Liver (tissue), 9 donors: ENCODE results near the gene UBR1. TPM values are rescaled to one million over a fixed set of nuclear protein-coding genes. Genes with fewer than 3 reads are reported as not detected.

Experiments used
- DNase-seq: peaks from one replicate; pipeline ENCODE4 v3.0.0-alpha.2; 2017; ENCODE audit warnings: low spot score
- H3K27ac ChIP-seq, 2 donors: one replicate each; pipeline ENCODE4 v1.7.0; 2013; ENCODE audit warnings: inconsistent platforms in 2 of 2, low read length in 2 of 2, control low read depth in 1 of 2, low read depth in 1 of 2, mild to moderate bottlenecking in 1 of 2
- H3K27me3 ChIP-seq, 4 donors: one replicate each; pipeline versions ENCODE4 v1.6.1 to v1.7.0; 2013; ENCODE audit warnings: low read length in 3 of 4, inconsistent platforms in 1 of 4, mild to moderate bottlenecking in 1 of 4, moderate library complexity in 1 of 4; ENCODE audit not compliant: control insufficient read depth in 4 of 4, insufficient read depth in 4 of 4
- H3K36me3 ChIP-seq, 4 donors: one replicate each; pipeline versions ENCODE4 v1.6.1 to v1.7.0; 2013; ENCODE audit warnings: low read length in 3 of 4, mild to moderate bottlenecking in 3 of 4, low read depth in 1 of 4, moderate library complexity in 1 of 4; ENCODE audit not compliant: control insufficient read depth in 4 of 4, insufficient read depth in 3 of 4
- H3K4me1 ChIP-seq, 4 donors: one replicate each; pipeline versions ENCODE4 v1.6.1 to v1.7.0; 2013; ENCODE audit warnings: low read length in 3 of 4, mild to moderate bottlenecking in 3 of 4, moderate library complexity in 1 of 4; ENCODE audit not compliant: control insufficient read depth in 4 of 4, insufficient read depth in 4 of 4
- H3K4me3 ChIP-seq, 3 donors: one replicate each; pipeline versions ENCODE4 v1.6.1 to v1.7.0; 2013; ENCODE audit warnings: low read length in 3 of 3, control low read depth in 1 of 3, low read depth in 1 of 3, mild to moderate bottlenecking in 1 of 3
- H3K9ac ChIP-seq, 2 donors: one replicate each; pipeline ENCODE4 v1.7.0; 2013; ENCODE audit warnings: low read length in 2 of 2, mild to moderate bottlenecking in 2 of 2, moderate library complexity in 2 of 2, control low read depth in 1 of 2, low read depth in 1 of 2
- H3K9me3 ChIP-seq, 4 donors: one replicate each; pipeline versions ENCODE4 v1.6.1 to v1.7.0; 2013; ENCODE audit warnings: low read length in 3 of 4; ENCODE audit not compliant: control insufficient read depth in 4 of 4
- EGR1 ChIP-seq, 2 donors: IDR thresholded peaks; 2 replicates each; pipeline ENCODE4 v1.6.1; 2016 to 2018; ENCODE audit warnings: antibody characterized with exemption in 2 of 2, low read depth in 2 of 2
- FOXA1 ChIP-seq: IDR thresholded peaks from 2 replicates; pipeline ENCODE4 v1.6.1; 2016; ENCODE audit warnings: antibody characterized with exemption
- FOXA2 ChIP-seq: IDR thresholded peaks from 2 replicates; pipeline ENCODE4 v1.6.1; 2016; ENCODE audit warnings: antibody characterized with exemption
- GABPA ChIP-seq, 2 donors: IDR thresholded peaks in 1 of 2; conservative IDR thresholded peaks in 1 of 2; 2 replicates each; pipeline ENCODE4 v1.6.1; 2016; ENCODE audit warnings: antibody characterized with exemption in 2 of 2, mild to moderate bottlenecking in 1 of 2, moderate library complexity in 1 of 2
- HNF4A ChIP-seq, 2 donors: conservative IDR thresholded peaks; 2 replicates each; pipeline ENCODE4 v1.6.1; 2016; ENCODE audit warnings: antibody characterized with exemption in 2 of 2, mild to moderate bottlenecking in 2 of 2
- HNF4G ChIP-seq: IDR thresholded peaks from 2 replicates; pipeline ENCODE4 v1.6.1; 2016; ENCODE audit warnings: antibody characterized with exemption
- JUND ChIP-seq, 2 donors: IDR thresholded peaks; 2 replicates each; pipeline ENCODE4 v1.6.1; 2016; ENCODE audit warnings: antibody characterized with exemption in 2 of 2
- NR2F2 ChIP-seq: IDR thresholded peaks from 2 replicates; pipeline ENCODE4 v1.6.1; 2016; ENCODE audit warnings: antibody characterized with exemption
- RAD21 ChIP-seq, 2 donors: IDR thresholded peaks; 2 replicates each; pipeline ENCODE4 v1.6.1; 2016; ENCODE audit warnings: antibody characterized with exemption in 2 of 2, mild to moderate bottlenecking in 2 of 2
- RXRA ChIP-seq, 2 donors: IDR thresholded peaks; 2 replicates each; pipeline ENCODE4 v1.6.1; 2017 to 2018; ENCODE audit warnings: antibody characterized with exemption in 2 of 2, mild to moderate bottlenecking in 1 of 2
- SP1 ChIP-seq: IDR thresholded peaks from 2 replicates; pipeline ENCODE4 v1.6.1; 2018; ENCODE audit warnings: antibody characterized with exemption, mild to moderate bottlenecking
- TAF1 ChIP-seq: conservative IDR thresholded peaks from 2 replicates; pipeline ENCODE4 v1.6.1; 2016; ENCODE audit warnings: antibody characterized with exemption, mild to moderate bottlenecking
- YY1 ChIP-seq: IDR thresholded peaks from 2 replicates; pipeline ENCODE4 v1.6.1; 2016; ENCODE audit warnings: antibody characterized with exemption, mild to moderate bottlenecking
- WGBS: extraction: QIAGEN DNeasy Blood & Tissue Kit; methylation state at CpG from one replicate; pipeline ENCODE4 v1.1.7; 2013; 5-methylcytosine and 5-hydroxymethylcytosine counted together
- polyA plus RNA-seq, 2 donors: library from polyadenylated mRNA; stranded (reverse) in 1 of 2; unstranded in 1 of 2; fragments of 200-250 nt in 1 of 2; fragments of >200 nt in 1 of 2; fragmentation: Nextera tagmentation in 1 of 2; extraction: Ambion mirVana in 1 of 2; gene quantifications; one replicate each; pipeline versions ENCODE4 v1.2.1 to v1.2.3, GENCODE V29; 2013 to 2015
- total RNA-seq, 2 donors: library from RNA; depleted of rRNA; stranded (reverse); fragments of >200 nt; gene quantifications; one replicate each; pipeline ENCODE4 v1.2.3, GENCODE V29; 2014
- TF ChIP-seq, protein P1 (sequence below): IDR thresholded peaks from 2 replicates; pipeline ENCODE4 v1.6.1; 2016; ENCODE audit warnings: antibody characterized with exemption
- TF ChIP-seq, protein P2 (sequence below): fragments of 150-350 bp; IDR thresholded peaks from 2 replicates; pipeline ENCODE4 v1.5.1; 2017; ENCODE audit warnings: improper control_type of control experiment, low read depth, low read length; ENCODE audit not compliant: missing input control
- TF ChIP-seq, protein P3 (sequence below): IDR thresholded peaks from 2 replicates; pipeline ENCODE4 v1.6.1; 2016; ENCODE audit warnings: antibody characterized with exemption
- TF ChIP-seq, protein P4 (sequence below): IDR thresholded peaks from 2 replicates; pipeline ENCODE4 v1.6.1; 2016; ENCODE audit warnings: antibody characterized with exemption, mild to moderate bottlenecking
- TF ChIP-seq, protein P5 (sequence below): IDR thresholded peaks from 2 replicates; pipeline ENCODE4 v1.6.1; 2016; ENCODE audit warnings: antibody characterized with exemption
- donor health status: healthy.
- donor health status: healthy.
- donor health status: healthy.
- donor health status: healthy.
- donor health status: healthy.

UBR1 gene
- total and polyA plus RNA-seq, 4 donors = 3.7 to 25.3 (median 10.9) TPM

DNA sequence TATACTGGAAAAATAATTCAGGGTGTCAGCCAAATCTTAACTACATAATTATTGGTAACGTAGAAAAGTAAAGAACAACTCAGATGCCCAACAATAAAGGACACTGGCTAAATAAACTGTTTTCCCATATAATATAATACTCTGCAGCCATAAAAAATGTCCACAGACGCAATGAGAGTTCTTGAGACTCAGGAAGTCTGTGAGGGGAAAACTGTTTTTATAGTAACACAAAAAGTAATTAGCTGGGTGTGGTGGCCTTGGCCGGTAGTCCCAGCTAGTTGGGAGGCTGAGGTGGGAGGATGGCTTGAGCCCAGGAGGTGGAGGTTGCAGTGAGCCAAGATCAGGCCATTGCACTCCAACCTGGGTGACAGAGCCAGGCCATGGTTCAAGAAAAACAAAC, 5.5 kb upstream of the UBR1 start:
- peaks cover 0 to 7% (median 6%) of the 10 kb centered on the region in 4 donors for H3K4me1 ChIP-seq
- DNase-seq = no peak
- H3K9ac ChIP-seq = no peak overlapping the region
- H3K4me3 ChIP-seq = no peak overlapping the region
- no peaks in the 10 kb centered on the region for H3K27me3 ChIP-seq
- no peaks in the 10 kb centered on the region for H3K9me3 ChIP-seq
- WGBS = 82% methylated on average over 3 of the region's 3 CpGs
- H3K27ac ChIP-seq = no peak overlapping the region
- no peaks in the 10 kb centered on the region for H3K36me3 ChIP-seq
- TF ChIP-seq FOXA2 (no peak), HNF4A (conservative IDR thresholded peaks at IDR 0.05) (no peak), TAF1 (no peak), GABPA (IDR thresholded peaks at IDR 0.05 in 1 of 2, conservative IDR thresholded peaks at IDR 0.05 in 1 of 2) (no peak), YY1 (no peak), FOXA1 (no peak), SP1 (no peak), NR2F2 (no peak), RAD21 (IDR thresholded peaks at IDR 0.05) (no peak), HNF4G (no peak), EGR1 (IDR thresholded peaks at IDR 0.05; ENCODE audit: low read depth in 2 of 2) (no peak), JUND (IDR thresholded peaks at IDR 0.05) (no peak)
- TF ChIP-seq, protein P1, sequence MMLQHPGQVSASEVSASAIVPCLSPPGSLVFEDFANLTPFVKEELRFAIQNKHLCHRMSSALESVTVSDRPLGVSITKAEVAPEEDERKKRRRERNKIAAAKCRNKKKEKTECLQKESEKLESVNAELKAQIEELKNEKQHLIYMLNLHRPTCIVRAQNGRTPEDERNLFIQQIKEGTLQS = no peak
- TF ChIP-seq, protein P2, sequence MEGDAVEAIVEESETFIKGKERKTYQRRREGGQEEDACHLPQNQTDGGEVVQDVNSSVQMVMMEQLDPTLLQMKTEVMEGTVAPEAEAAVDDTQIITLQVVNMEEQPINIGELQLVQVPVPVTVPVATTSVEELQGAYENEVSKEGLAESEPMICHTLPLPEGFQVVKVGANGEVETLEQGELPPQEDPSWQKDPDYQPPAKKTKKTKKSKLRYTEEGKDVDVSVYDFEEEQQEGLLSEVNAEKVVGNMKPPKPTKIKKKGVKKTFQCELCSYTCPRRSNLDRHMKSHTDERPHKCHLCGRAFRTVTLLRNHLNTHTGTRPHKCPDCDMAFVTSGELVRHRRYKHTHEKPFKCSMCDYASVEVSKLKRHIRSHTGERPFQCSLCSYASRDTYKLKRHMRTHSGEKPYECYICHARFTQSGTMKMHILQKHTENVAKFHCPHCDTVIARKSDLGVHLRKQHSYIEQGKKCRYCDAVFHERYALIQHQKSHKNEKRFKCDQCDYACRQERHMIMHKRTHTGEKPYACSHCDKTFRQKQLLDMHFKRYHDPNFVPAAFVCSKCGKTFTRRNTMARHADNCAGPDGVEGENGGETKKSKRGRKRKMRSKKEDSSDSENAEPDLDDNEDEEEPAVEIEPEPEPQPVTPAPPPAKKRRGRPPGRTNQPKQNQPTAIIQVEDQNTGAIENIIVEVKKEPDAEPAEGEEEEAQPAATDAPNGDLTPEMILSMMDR = no peak
- TF ChIP-seq, protein P3, sequence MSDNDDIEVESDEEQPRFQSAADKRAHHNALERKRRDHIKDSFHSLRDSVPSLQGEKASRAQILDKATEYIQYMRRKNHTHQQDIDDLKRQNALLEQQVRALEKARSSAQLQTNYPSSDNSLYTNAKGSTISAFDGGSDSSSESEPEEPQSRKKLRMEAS = no peak
- TF ChIP-seq, protein P4, sequence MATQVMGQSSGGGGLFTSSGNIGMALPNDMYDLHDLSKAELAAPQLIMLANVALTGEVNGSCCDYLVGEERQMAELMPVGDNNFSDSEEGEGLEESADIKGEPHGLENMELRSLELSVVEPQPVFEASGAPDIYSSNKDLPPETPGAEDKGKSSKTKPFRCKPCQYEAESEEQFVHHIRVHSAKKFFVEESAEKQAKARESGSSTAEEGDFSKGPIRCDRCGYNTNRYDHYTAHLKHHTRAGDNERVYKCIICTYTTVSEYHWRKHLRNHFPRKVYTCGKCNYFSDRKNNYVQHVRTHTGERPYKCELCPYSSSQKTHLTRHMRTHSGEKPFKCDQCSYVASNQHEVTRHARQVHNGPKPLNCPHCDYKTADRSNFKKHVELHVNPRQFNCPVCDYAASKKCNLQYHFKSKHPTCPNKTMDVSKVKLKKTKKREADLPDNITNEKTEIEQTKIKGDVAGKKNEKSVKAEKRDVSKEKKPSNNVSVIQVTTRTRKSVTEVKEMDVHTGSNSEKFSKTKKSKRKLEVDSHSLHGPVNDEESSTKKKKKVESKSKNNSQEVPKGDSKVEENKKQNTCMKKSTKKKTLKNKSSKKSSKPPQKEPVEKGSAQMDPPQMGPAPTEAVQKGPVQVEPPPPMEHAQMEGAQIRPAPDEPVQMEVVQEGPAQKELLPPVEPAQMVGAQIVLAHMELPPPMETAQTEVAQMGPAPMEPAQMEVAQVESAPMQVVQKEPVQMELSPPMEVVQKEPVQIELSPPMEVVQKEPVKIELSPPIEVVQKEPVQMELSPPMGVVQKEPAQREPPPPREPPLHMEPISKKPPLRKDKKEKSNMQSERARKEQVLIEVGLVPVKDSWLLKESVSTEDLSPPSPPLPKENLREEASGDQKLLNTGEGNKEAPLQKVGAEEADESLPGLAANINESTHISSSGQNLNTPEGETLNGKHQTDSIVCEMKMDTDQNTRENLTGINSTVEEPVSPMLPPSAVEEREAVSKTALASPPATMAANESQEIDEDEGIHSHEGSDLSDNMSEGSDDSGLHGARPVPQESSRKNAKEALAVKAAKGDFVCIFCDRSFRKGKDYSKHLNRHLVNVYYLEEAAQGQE = no peak
- TF ChIP-seq, protein P5, sequence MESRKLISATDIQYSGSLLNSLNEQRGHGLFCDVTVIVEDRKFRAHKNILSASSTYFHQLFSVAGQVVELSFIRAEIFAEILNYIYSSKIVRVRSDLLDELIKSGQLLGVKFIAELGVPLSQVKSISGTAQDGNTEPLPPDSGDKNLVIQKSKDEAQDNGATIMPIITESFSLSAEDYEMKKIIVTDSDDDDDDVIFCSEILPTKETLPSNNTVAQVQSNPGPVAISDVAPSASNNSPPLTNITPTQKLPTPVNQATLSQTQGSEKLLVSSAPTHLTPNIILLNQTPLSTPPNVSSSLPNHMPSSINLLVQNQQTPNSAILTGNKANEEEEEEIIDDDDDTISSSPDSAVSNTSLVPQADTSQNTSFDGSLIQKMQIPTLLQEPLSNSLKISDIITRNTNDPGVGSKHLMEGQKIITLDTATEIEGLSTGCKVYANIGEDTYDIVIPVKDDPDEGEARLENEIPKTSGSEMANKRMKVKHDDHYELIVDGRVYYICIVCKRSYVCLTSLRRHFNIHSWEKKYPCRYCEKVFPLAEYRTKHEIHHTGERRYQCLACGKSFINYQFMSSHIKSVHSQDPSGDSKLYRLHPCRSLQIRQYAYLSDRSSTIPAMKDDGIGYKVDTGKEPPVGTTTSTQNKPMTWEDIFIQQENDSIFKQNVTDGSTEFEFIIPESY = no peak

DNA sequence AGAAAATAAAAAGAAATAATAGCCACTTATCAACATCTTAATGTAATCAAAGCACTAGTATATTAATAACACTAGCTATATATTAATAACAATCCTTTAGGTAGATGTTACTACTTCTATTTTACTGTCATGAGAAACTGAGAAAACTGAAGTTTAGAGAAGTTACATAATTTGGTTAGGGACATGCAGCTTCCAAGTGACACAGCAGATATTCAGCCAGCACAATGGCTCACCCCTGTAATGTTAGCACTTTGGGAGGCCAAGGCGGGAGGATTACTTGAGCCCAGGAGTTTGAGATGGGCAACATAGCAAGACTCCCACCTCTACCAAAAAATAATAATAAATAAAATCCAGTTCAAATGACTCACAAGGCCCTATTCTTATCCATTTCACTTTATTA, 1.9 kb upstream of the UBR1 start:
- no peak for DNase-seq
- Histone ChIP-seq H3K27ac (no peak overlapping the region), H3K4me3 (no peak overlapping the region), H3K9me3 (no peaks in the 10 kb centered on the region), H3K9ac (no peak overlapping the region), H3K36me3 (no peaks in the 10 kb centered on the region), H3K4me1 (peaks cover 3 to 17% (median 14%) of the 10 kb centered on the region in 4 donors), H3K27me3 (no peaks in the 10 kb centered on the region)
- TF ChIP-seq RXRA (IDR thresholded peaks at IDR 0.05) (no peak), FOXA2 (no peak), FOXA1 (no peak)
- WGBS = 87% methylated on average over 1 of the region's 1 CpG
